H1 (cell line): ENCODE results near the gene TMEM258. TPM values are rescaled to one million over a fixed set of nuclear protein-coding genes. Genes with fewer than 3 reads are reported as not detected.

Source experiments
- SP2 ChIP-seq: IDR thresholded peaks from 2 replicates; pipeline ENCODE4 v1.6.1; 2012; ENCODE audit warnings: mild to moderate bottlenecking, low read length, inconsistent platforms
- polyA plus RNA-seq, 7 experiments: library from polyadenylated mRNA; depleted of rRNA in 3 of 7; stranded (reverse) in 5 of 7; unstranded in 2 of 7; fragments of >200 nt in 5 of 7; fragments of 200-250 nt in 2 of 7; gene quantifications; 1 replicate in 5 of 7; 2 replicates in 1 of 7; 4 replicates in 1 of 7; pipeline versions ENCODE4 v1.2.1 to v1.2.3, GENCODE V29; 2011 to 2013; ENCODE audit warnings: missing spikeins in 2 of 7, mixed read lengths in 2 of 7
- total RNA-seq: library from RNA; stranded (reverse); fragmentation: NEBNext Ultra II Directional; extraction: Animal tissue kit (Norgen Biotek cat#: 25700); gene quantifications from 2 replicates; pipeline ENCODE4 v1.2.1, GENCODE V29; 2021
- TF ChIP-seq, protein P1 (sequence below): IDR thresholded peaks from 2 replicates; pipeline ENCODE4 v1.6.1; 2012; ENCODE audit warnings: inconsistent platforms

Gene TMEM258
- total and polyA plus RNA-seq, 2 of the 8 experiments (the other 6 are each of a cell fraction or from before 2014, with no cell fraction given) = 186 to 759 TPM

DNA sequence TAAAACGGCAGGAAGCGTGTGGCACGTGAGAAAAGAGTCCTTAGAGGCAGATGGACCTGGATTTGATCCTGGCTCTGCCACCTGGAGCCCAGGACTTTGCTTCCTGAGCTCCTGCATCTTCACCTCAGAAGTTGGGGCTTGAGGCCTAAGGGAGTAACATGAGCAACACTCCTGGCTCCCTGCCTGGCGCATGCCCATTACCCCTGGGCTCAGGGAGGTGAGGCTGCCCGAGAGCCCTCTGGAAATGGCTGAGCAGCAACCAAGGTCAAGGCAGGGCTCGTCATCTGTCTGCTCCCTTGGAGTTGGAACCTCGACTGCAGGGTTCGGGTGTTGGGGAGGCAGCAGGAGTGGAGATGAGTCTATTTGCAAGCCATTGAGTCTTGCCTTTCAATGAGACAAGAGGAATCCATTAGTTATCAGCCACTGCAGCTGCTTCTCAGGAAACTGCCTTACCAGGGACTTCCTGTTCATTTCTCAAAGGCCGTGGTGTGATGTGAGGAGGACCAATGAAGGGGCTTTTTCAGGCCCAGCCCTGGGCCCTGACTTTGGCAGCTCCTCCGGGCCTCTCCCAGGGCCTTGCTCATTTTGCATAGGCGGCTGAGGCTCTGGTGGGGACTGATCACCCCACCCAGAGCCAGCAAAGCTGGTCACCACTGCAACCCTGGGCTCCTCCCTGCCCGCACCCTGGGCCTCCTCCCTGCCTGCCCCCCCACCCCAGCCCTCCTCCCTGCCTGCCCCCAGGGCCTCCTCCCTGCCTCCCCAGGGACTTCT lies 42.1 kb upstream of the TMEM258 start (continued):
- TF ChIP-seq, protein P1, sequence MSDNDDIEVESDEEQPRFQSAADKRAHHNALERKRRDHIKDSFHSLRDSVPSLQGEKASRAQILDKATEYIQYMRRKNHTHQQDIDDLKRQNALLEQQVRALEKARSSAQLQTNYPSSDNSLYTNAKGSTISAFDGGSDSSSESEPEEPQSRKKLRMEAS = no peak
- no peak for TF ChIP-seq SP2
